Psoas muscle (tissue), 8 donors: Measurements from ENCODE around the gene POU3F1. TPM values are rescaled to one million over a fixed set of nuclear protein-coding genes. Genes with fewer than 3 reads are reported as not detected.

Experiments used
- ATAC-seq, 4 donors: fragments of 200-7000 bp; cut with Tn5 transposase; one replicate each; pipeline ENCODE4 v1.9.1; 2020; ENCODE audit warnings: moderate library complexity in 3 of 4, mild to moderate bottlenecking in 2 of 4
- DNase-seq, 2 donors: peaks; one replicate each; pipeline ENCODE4 v3.0.0-alpha.2; 2020
- H3K27ac ChIP-seq: fragments of 200-600 bp; one replicate; pipeline ENCODE4 v1.8.0; 2022
- H3K27me3 ChIP-seq, 3 donors: fragments of 200-600 bp in 1 of 3; one replicate each; pipeline versions ENCODE4 v1.6.1 to v1.8.0; 2013 to 2022; ENCODE audit warnings: low read length in 2 of 3, mild to moderate bottlenecking in 2 of 3, moderate library complexity in 1 of 3; ENCODE audit not compliant: insufficient read depth in 3 of 3
- H3K36me3 ChIP-seq, 2 donors: fragments of 200-600 bp in 1 of 2; one replicate each; pipeline versions ENCODE4 v1.6.1 to v1.8.0; 2013 to 2022; ENCODE audit warnings: low read depth in 1 of 2, mild to moderate bottlenecking in 1 of 2, moderate library complexity in 1 of 2; ENCODE audit not compliant: insufficient read depth in 1 of 2
- H3K4me1 ChIP-seq: fragments of 200-600 bp; one replicate; pipeline ENCODE4 v1.8.0; 2022
- H3K4me3 ChIP-seq: fragments of 200-600 bp; one replicate; pipeline ENCODE4 v1.8.0; 2022; ENCODE audit warnings: mild to moderate bottlenecking
- H3K9me3 ChIP-seq: fragments of 200-600 bp; one replicate; pipeline ENCODE4 v1.8.0; 2022
- CTCF ChIP-seq: fragments of 200-600 bp; IDR thresholded peaks from one replicate; pipeline ENCODE4 v1.8.0; 2022; ENCODE audit warnings: antibody characterized with exemption
- WGBS, 3 donors: extraction: QIAGEN DNeasy Blood & Tissue Kit; methylation state at CpG; one replicate each; pipeline versions ENCODE4 v1.1.6 to v1.1.7; 2013; 5-methylcytosine and 5-hydroxymethylcytosine counted together
- intact Hi-C, 2 donors: fragments of 100-400 bp; cut with DNase I; formaldehyde crosslinking; loops; one replicate each; pipeline versions ENCODE4 v1.11.0 to v1.14.2; 2022
- polyA plus RNA-seq, 3 donors: library from polyadenylated mRNA; stranded (reverse); fragments of 200-250 nt; gene quantifications; one replicate each; pipeline ENCODE4 v1.2.3, GENCODE V29; 2013
- total RNA-seq, 4 donors: library from RNA; stranded (reverse); fragmentation: NEBNext Ultra II Directional in 2 of 4; extraction: Animal tissue kit (Norgen Biotek cat#: 25700) in 2 of 4; gene quantifications; one replicate each; pipeline versions ENCODE4 v1.2.1 to v1.2.4, GENCODE V29; 2021 to 2023
- donor health status: healthy with polysubstance abuse.
- donor health status: DM: no; HTN: no; CAD: no; lungs with moderate emphysema.
- donor health status: Bipolar disorder and iron deficiency.
- donor health status: healthy.
- donor health status: DM: yes; HTN: yes; CAD: no.
- donor health status: DM: no; HTN: no; CAD: no.
- donor health status: DM: no; HTN: no; CAD: no.
- donor health status: DM: yes; HTN: yes; CAD: no.

The POU3F1 gene
- total and polyA plus RNA-seq, 7 donors, result 0.04 to 0.38 (median 0.13) TPM; not detected in 1

GRCh38 chr1:38047603-38048141 is 1.1 kb upstream of the POU3F1 start:
- peaks cover 17% of the 10 kb centered on the region for H3K4me1 ChIP-seq
- H3K27ac ChIP-seq, result peak overlapping the region; percentile 64
- no peaks in the 10 kb centered on the region for H3K36me3 ChIP-seq
- H3K9me3 ChIP-seq, result no peaks in the 10 kb centered on the region
- 9 to 15% (median 11%) methylated on average over 26 to 34 of the region's 34 CpGs for WGBS, 3 donors
- intact Hi-C loops, result loop anchor here (5.0 to 10.0 kb wide), 2 partner anchors 90 to 787 kb away; no protein-coding TSS in a partner anchor
- no peak for TF ChIP-seq CTCF
- peaks cover 0 to 40% (median 17%) of the 10 kb centered on the region in 3 donors for H3K27me3 ChIP-seq
- DNase-seq, result no peak
- H3K4me3 ChIP-seq, result peak overlapping the region; percentile 71
- no peak for ATAC-seq

DNA sequence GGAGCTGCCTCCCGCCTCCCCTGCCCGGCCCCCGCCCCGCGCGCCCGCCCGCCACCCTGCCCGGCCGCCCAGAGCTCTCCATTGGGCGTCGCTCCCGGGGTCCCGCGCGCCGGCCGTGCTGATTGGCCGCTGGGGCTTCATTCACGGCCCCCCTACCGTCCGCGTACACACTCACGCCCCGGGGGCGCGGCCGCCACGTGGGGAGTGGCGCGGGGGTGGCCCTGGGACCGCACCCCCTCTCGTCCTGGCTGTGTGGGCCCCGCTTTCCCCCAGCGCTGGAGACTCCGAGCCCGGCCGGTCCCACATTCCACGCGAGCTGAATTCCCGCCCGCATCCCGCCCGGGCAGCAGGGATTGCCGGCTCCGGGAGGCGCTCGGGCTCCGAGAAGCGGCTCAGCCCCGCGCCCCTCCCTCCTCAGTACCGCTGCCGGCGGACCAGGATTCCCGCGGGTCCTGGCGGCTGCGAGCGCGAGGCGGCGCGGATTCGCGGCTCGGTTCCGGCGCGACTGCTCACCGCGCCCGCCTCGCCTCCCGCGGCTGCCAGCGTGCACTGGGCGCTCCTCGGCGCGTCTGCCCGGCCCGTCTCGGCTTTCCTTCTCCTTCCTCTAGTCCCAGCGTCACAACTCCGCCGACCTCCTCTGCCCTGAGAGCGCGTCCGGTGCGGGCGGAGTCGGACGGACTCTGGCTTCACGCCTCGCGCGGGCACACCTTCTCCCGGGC is 450 bp upstream of the POU3F1 start:
- H3K36me3 ChIP-seq, result no peaks in the 10 kb centered on the region
- no peak for TF ChIP-seq CTCF
- no peaks in the 10 kb centered on the region for H3K9me3 ChIP-seq
- H3K27me3 ChIP-seq, result peaks cover 0 to 46% (median 22%) of the 10 kb centered on the region in 3 donors
- H3K27ac ChIP-seq, result peak overlapping the region; percentile 64
- DNase-seq, result peak; percentile 92 to 93
- H3K4me1 ChIP-seq, result peaks cover 17% of the 10 kb centered on the region
- WGBS, 3 donors, result 0 to 2% (median 0%) methylated on average over 32 to 99 of the region's 99 CpGs
- peak overlapping the region; percentile 71 for H3K4me3 ChIP-seq
- intact Hi-C loops, result loop anchor here (1.0 to 10.0 kb wide), 3 partner anchors 10 to 788 kb away; no protein-coding TSS in a partner anchor
- ATAC-seq, result peak; percentile 90 to 96 (median 93)

DNA sequence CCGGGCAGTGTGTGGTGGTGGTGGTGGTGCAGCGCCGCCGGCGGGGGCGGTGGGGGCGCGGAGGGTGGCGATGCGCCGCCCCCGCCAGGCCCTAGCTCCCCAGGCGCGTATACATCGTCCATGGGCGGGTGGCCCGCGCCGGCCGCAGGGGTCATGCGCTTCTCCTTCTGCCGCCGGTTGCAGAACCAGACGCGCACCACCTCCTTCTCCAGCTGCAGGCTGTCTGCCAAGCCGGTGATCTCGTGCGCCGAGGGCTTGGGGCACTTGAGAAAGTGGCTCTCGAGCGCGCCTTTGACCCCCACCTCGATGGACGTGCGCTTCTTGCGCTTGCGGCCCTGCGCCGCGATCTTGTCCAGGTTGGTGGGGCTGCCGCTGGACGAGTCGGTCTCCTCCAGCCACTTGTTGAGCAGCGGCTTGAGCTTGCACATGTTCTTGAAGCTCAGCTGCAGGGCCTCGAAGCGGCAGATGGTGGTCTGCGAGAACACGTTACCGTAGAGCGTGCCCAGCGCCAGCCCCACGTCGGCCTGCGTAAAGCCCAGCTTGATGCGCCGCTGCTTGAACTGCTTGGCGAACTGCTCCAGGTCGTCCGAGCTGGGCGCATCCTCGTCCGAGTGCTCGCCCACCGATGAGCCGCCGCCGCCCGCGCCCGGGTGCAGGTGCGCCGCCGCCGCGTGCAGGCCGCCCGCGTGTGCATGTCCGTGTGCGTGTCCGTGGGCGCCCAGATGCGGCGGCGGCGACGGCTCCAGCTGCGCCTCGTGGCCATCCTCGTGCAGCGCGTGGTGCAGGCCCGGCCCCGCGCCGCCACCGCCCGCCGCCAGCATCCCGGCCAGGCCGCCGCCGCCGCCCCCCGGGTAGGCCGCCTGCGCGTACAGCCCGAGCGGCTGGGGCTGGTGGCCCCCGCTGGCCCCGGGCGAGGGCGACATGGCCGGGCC is 926 bp downstream of the POU3F1 start:
- Histone ChIP-seq H3K4me3 (peak overlapping the region; percentile 13), H3K27me3 (peaks cover 0 to 52% (median 26%) of the 10 kb centered on the region in 3 donors), H3K27ac (no peak overlapping the region), H3K36me3 (no peaks in the 10 kb centered on the region), H3K9me3 (no peaks in the 10 kb centered on the region), H3K4me1 (peaks cover 17% of the 10 kb centered on the region)
- intact Hi-C loops, result loop anchor here (1.0 to 10.0 kb wide), 3 partner anchors 8 to 789 kb away; no protein-coding TSS in a partner anchor
- no peak for TF ChIP-seq CTCF
- ATAC-seq (no peak), DNase-seq (peak; percentile 35 to 66)
- WGBS, 3 donors, result 3% methylated on average over 50 to 115 of the region's 115 CpGs

- intact Hi-C loops, result loop anchor here (5.0 to 10.0 kb wide), 4 partner anchors 93 to 790 kb away; no protein-coding TSS in a partner anchor
- no peaks in the 10 kb centered on the region for H3K9me3 ChIP-seq
- no peak for ATAC-seq
- DNase-seq, result no peak
- H3K36me3 ChIP-seq, result no peaks in the 10 kb centered on the region
- H3K27me3 ChIP-seq, result peaks cover 0 to 53% (median 26%) of the 10 kb centered on the region in 3 donors
- H3K4me1 ChIP-seq, result peaks cover 17% of the 10 kb centered on the region
- H3K27ac ChIP-seq, result no peak overlapping the region
- TF ChIP-seq CTCF, result no peak
- WGBS, 3 donors, result 4 to 6% (median 4%) methylated on average over 64 to 70 of the region's 70 CpGs
- peak overlapping the region; percentile 13 for H3K4me3 ChIP-seq
Observed at GRCh38 chr1:38044221-38045215, 2.1 kb downstream of the POU3F1 start.
